HG02759 (cell line): Measurements from ENCODE around the gene DAB2IP.
"Not testable (repeated sequence)": the region's sequence is repeated elsewhere in the genome, so short reads cannot be mapped to it uniquely, and the experiment has no call there.

Experiments used
- ATAC-seq: cut with Tn5 transposase; IDR thresholded peaks from one replicate; pipeline ENCODE4 v1.9.1; 2021; ENCODE audit warnings: mild to moderate bottlenecking, moderate library complexity; ENCODE audit not compliant: unreplicated experiment

The DAB2IP gene

DNA sequence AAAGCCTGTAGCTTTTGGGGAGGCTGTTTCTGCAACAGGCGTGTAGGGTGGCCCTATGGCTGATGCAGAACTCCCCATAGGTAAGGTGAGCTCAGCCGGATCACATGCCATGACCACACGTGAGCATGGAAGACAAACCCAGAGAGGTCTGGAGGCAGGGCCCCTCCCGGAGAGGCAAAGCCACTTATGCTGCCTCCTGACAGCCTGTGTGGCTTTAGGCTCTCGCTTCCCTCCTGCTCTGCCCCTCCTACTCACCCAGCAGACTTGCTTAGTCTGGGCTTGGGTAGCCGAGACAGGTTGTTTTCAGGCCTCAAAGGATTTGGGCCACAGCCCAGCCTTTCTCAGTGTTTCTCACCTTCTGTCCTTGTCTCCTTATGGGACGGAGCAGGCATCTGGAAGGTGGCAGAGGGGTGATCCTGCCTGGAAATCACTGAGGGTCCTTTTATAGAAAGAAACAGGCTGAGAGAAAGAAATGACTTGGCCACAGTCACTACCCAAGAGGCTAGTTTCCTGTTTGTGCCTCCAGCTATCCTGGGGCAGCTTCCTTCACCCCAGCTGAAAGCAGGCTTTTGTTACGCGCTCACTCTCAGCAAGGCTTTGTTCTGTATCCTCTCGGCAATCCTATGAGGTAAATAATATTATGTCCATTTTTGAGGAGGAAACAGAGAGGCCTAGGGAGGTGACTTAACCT lies 89.9 kb downstream of the DAB2IP start:
- no peak for ATAC-seq

DNA sequence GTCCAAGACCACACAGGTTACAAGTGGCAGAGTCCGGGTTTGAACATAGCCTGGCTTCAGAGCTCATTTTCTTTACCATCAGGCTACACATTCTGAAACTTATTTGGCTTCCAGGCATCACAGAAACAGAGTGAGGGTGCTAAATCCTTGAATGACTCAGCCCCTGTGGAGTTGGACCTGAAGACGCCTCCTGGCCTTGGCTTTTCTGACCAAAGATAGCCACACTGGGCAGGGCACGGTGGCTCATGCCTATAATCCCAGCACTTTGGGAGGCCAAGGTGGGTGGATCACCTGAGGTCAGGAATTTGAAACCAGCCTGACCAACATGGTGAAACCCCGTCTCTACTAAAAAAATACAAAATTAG lies 90.5 kb downstream of the DAB2IP start:
- ATAC-seq = not testable (repeated sequence)

DNA sequence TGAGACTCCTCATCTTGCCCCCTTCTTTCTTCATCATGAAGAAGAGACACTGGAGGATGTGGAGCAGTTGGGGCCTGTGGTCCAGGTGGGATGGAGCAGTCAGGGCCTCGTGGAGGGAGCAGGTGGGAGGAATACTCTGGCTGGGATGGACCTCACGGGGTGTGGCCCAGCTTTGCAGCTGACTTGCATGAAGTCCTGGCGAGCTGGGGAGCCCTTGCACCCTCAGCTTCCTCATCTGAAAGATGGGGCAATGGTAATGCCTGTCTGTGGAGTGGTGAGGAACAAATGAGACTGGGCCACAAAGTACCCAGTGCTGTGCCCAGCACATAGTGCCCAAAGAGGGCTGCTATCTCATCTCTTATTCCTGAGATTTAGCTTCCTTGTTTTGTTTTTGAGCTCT lies 91.5 kb downstream of the DAB2IP start:
- no peak for ATAC-seq

DNA sequence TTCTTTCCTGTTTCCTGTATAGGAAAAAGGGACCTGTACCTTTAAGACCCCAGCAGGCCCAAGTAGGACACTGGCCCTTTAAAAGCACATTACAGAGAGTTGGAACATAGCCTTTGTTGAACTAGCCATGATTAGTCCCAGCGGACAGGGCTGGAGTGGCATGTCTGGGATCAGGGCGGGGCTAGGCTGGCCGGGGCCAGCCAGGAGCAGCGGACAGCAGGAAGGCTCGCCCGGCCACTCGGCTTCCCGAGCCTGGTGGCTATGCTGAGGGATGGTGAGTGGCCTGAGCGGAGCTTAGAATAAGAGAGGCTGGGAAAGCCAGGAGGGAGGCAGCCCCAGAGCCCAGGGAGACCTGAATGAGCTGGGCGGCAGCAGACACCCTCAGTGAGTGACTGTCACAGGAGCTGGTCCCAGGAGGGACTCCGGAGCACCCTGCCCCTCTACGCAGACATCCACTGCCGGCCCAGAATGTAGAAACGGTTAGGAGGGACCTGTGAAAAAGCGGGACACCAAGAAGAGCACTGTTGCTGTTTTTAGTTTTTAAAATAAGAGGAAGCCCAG lies 92.1 kb downstream of the DAB2IP start:
- ATAC-seq = no peak

DNA sequence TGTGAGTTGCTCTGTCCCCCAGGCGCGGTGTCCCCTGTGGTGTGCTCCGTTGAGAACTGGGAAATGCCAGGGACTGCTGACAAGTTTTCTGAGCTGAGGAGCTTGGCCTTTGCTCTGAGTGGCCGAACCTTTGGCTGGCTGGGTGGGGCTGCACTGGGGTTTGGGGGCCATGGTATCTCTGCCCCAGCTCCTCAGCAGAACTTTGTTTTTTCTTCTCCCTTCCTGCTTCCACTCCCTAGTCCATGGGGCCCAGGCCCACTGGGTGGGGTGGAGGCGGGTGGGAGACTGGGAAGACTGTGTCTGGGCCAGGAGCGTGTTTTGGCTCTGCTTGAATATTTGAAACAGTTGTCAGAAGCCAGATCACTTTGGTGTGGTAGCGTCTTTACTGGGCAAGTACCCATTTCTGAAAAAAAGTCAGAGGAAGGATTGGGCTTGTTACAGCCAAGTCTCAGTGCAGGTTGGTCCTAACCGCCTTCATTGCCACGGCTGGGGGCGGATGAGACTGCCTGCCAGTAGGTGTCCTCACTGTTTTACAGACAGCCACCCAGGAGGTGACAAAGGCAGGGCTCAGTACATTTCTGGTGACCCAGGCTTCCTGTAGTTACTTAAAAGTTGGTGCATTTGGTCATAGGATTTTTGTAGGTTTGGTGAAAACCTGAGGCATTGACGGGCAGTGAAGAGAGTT lies 92.7 kb downstream of the DAB2IP start:
- no peak for ATAC-seq

DNA sequence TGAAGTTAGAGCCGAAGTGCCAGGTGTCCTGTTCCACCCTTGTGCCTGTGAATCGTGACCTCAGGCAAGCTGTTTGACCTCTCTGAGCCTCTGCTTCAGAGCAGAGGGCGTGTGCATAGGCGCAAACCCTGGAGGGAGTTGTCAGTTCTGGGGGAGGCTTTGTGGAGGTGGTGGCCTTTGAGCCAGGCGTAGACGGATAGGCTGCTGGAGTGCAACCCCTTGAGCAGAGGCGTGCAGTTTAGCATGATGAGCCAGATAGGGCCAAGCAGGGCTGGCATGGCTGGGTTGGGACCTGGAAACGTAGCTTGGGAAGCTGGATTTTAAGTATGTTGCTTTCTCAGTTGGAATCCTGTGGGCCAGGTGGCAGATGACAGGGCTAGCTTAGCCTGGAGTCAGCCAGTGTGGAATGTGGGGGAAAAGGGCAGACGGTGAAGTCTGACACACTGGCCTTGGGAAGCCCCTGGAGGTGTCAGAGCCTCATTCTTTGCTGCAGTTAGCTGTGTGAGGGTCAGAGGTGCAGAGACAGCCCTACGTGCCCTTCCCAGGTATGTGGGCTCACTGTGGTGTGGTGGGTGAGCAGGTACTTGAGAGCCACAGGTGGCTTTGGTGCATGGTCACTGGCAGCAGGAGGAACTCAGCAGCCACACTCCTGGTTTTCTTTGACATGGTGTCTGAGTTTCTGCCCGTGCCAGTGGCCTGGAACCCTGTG lies 93.4 kb downstream of the DAB2IP start:
- ATAC-seq = no peak

DNA sequence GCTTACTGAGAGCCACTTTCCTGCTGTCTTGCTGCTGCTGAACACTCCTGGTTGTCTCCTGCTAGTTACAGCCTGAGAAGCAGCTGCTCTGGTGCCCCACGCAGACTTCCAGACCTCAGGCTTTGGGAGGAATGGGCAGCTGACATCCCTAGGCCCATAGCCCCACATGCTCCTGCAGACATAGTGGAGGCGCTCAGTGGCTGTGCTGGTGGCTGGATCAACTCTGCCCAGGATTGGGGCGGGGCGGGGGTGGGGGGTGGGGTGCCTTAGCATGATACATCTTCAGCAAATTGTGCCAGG lies 93.9 kb downstream of the DAB2IP start:
- no peak for ATAC-seq

DNA sequence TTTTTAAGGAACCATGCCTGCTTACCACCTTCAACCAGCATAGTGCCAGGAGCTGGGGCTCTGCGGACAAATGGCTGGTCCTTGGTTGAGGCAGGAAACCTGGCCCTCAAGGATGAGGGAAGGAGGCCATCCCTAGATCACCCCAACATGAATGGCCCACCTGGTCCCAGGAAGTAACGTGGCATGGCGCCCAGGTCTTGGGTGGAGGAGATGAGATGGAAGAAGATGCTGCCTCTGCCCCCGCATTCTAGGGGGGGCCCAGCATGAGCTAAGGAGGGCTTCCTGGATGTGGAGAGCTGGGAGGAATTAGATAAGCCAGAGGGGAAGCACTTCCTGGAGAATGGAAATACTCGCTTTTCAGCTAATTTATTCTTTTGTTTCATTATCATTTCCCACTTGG lies 95.0 kb downstream of the DAB2IP start:
- no peak for ATAC-seq

DNA sequence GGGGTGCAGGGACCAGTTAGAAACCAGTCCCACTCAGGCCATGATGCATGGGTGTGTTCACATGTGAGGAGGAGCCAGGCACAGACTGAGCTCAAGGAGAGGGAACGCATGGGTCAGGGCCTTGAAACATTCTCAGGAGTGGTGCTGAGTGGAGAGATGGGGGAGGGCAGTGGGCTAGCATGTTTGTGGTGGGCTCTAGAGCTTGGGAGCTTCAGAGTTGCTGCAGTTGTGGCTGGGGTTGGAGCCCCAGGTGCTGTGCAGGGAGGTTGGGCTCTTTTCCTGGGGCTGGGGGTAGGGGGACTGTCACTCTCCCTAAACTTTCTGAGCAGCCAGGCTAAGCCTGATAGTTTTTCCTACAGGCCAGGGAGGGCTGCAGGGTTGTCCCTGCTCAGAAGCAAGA lies 95.4 kb downstream of the DAB2IP start:
- ATAC-seq = no peak

DNA sequence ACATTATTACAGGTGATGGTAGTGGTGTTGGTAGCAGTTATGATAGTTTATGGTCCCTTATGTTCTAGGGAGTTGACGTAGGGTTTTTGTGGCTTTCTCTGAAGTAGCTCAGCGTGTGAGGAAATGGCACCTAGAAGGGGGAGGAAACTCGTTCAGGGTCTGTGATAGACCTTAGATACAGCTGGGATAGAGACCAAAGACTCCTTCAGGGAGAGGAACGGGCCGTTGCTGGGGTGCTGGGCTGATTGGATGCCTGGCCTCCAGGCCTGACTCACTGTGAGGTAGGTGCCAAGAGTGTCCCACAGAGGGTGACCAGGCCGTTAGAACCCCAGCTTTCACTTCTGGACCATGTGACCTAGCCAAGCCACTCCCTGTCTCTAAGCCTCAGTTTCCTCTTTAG lies 96.6 kb downstream of the DAB2IP start:
- no peak for ATAC-seq

DNA sequence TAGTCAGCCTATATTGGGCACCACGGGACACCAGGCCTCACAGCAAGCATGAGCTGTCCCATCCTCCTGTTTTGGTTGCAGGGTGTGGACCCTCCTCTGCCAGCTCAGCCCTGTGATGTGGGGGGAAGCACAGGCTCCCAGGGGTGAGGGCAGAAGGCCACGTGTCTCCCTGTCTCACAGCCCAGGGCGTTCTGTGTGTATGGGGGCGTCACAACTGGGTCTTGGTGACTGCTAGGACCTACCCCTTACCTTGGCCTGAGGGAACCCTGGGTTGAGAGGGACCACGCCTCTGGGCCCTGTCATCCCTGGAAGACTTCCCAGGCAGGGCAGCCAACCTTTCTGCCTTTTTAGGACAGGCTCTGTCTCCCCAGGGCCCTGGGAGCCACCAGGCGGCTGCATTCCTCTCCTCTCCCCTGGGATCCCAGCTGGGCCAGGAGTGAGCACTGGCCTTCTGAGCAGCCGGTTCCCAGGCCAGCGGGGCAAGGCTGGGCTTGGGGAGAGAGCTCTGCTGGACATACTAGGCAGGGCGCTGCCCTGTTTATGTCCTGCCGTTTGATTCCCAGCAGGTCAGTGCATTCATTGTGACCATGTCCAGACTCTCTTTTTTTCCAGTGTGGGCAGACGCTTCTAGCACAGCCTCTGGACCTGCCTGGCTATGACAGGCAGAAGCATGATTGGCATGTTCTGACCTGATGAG lies 97.4 kb downstream of the DAB2IP start:
- ATAC-seq = no peak

DNA sequence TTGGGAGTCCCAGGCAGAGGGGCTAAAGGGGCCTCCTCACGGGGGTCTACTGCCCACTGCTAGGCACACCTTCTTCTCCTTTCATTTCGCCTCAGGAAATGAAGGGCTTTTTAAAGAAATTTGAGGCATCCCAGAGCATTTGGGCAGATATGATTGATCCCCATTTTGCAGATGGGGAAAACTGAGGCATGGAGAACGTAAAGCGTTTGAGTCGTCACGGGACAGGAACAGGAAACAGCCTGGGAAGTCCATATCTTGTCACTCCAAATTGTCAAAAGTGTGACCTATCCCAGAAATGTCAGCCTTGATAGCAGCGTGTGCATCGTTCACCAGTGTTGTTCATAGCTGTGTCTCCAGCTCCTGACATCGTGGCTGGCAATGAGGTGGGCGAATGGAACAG lies 98.2 kb downstream of the DAB2IP start:
- ATAC-seq = no peak

DNA sequence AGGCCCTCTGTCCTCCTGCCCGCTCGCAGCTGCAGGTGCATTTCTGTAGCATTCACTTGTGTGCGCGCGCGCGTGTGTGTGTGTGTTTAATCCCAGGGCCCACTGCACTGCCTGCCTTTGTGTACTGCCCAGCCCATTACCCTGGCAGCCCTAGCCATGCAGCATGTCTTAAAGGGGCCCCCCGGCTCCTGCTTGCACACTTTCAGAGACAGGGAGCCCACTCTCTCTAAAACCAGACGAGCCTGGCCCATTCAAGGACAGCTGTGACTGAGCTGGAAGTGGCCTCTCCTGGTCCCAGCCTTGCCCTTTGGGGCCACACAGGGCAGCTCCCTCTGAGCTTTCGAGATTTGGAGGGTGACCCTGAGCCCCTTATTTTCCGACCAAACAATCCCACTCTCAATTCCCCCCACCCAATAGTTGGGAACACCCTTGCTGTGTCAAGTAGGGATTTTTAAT lies 98.9 kb downstream of the DAB2IP start:
- no peak for ATAC-seq

DNA sequence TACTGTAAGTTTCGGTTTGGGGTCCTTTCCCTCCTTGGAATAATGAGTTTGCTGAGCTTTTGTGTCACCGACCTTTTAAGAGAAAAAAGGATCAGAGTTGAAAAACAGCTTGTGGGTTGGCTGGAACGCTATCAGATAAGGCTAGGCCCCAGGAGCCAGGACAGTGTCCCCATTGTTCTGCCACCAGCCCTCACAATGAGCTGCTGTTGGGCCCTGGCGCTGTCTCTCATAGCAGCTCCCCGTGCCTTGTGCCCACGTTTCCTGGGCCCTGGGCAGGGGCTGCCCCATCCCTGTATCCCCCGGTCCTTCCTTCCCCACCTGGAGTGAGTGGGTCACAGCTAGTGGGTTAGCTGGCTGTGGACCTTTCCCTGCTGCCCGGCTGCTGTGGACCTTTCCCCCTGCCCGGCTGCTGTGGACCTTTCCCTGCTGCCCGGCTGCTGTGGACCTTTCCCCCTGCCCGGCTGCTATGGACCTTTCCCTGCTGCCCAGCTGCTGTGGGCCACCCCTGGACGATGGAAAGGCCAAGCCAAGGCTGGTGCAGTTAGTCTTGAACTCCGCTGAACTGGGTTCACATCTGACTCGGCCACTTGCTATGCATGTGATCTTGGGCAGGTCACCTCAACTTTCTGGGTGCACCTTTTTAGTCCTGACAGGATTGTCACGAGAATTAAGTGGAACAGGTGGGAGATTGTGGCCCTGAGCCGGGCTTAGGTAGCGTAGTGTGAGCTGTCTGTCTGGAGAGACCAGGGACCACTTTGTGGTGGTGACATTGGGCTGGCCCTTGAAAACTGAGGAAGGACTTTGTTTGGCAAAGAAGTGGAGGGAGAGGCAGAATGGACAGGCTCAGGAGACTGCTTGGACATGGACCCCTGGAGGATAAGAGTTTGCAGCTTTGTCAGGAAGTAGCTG lies 99.5 kb downstream of the DAB2IP start:
- ATAC-seq = no peak

DNA sequence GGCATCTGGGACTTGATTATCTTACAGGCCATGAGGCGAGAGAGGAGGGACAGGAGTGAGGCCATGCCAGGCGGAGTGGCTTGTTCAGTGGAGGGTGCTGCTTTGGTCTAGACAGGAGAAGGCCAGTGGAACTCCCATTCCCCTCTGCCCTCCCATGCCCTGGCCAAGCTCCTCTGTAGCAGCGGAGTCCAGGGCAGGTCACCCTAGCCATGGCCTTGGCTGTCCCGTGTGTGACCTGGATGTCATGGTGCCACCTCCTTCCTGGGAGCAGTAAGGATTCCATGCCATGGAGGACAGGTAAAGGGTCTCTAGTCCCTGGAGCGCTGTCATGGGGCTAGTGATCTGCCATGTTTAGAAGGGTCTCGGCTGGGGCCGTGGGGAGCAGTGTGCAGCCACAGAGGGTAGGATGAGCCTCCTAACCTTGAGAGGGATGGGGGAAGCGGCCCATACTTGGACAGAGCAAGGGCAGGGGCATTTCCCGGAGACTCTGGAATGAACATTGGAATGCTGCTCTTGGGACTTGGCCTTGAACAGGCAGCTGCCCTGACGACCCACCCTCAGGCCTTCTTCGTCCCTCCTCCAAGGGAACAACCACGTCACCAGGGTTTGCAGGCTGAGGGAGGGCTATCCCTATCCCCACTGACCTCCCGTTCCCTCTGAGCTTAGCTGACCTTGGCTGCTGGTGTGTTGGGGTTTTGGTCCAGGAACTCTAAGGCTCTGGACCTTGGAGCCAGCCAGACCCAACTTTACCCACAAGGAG lies 100.4 kb downstream of the DAB2IP start:
- no peak for ATAC-seq

DNA sequence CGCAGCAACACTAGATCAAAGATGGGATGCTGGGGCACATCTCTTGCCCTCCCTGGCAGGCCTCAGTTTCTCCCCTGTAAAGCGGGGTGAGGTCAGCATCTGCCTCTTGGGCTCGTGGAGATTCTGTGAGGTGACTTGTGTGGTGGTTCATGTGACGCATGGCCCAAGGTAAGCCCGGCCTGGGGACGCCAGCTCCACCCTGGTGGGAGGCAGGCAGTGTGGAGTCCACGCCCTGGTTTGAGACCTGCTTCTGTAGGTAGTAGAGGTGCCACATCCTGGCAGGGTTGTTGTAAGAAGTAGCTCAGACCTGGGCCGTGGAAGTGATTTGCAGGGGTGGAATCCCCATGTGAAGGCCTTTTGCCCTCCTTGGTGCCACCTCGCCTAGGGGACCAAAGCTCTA lies 101.5 kb downstream of the DAB2IP start:
- no peak for ATAC-seq

DNA sequence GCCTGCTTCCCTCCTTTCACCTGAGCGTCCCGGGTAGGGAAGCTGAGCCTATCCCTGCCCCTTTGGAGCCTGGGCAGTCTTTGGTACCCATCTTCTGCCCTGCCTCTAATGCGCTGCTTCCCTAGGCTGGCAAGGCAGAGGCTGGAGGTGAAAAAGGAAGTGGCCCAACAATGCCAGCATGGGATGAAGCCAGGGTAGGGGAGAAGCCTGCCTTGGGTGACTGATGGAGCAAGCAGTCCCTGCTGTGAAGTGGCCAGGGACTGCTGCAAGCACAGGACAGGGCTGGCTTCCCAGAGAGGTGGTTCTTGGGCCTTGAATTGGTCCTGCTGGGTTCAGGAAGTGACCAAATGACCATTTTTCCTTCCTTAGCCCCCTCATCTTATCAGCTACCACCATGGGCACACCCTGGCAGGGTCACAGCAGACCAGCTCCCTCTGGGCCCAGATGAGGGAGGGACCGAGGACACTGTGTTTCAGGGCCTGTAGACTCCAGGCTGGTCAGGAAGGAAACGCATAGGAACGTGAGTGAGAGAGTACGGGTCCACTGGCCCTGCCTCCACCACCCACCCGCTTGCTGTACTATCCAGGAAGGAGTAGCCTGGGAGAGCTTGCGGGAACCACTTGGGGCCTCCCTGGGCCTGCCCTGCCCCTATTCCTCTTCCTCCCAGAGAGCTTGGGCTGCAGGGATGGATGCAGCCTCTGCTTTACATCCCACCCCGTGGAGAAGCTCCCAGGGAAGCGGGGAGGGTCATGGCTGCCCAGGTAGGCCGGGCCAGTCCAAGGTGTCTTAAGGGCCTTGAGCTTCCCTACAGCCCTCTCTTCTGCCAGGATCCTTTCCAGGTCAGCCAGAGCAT lies 102.6 kb downstream of the DAB2IP start:
- no peak for ATAC-seq

DNA sequence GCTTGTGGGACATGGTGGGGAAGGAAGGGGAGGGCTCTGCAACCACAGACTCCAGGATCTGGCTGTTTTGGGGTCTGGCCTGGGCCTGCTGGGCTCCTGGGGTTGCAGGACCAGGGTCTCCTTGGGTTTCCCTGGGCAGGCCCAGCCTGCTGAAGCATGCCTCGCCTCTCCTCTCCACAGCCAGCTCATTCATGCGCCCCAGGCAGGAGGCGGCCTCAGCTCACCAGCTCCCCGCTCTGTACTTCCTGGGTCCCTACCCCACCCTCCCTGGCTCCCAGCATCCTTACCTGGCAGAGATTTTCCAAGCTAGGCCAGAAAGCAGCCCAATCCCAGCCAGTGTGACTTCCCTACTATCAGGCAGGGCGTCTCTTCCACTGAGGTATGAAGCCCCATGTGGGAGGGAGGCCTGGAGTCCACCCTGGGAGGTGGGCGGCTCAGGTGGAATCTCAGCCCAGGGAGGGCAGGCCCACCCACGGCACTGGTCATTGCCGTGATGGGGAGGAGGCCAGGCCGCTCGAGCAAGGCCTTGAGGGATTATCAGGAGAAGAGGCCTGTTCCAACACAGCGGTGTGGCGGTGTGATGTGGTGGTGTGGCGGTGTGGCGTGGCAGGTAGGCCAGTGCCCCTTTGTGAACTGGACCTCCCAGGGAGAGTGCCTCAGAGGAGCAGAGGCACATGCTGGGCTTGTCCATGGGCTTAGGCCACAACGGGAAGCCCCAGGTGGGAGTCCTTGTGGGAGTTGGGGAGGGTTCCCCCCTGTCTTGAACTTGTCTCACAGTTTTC lies 103.4 kb downstream of the DAB2IP start:
- ATAC-seq = no peak
